Measurements from ENCODE around the gene FXYD7. TPM values are rescaled to one million over a fixed set of nuclear protein-coding genes. Genes with fewer than 3 reads are reported as not detected.
A peak's percentile ranks its signal among the peaks of the same experiment; 100 is the strongest.
"Not testable (repeated sequence)": the region's sequence is repeated elsewhere in the genome, so short reads cannot be mapped to it uniquely, and the experiment has no call there.

FXYD7 gene
- total RNA-seq, 4 donors from 2014 or later, result not detected

- intact Hi-C loops (cut with DNase I), result no loop called here
- WGBS, 2 donors, result 70 to 76% methylated on average over 2 of the region's 2 CpGs
- H3K4me1 ChIP-seq, result peaks cover 10 to 24% (median 19%) of the 10 kb centered on the region in 3 donors
- no peak overlapping the region for H3K27ac ChIP-seq
- no peak overlapping the region for H3K4me3 ChIP-seq
- no peak for DNase-seq
- H3K27me3 ChIP-seq, result peaks cover 0 to 30% (median 3%) of the 10 kb centered on the region in 4 donors
- no peaks in the 10 kb centered on the region for H3K9me3 ChIP-seq
- no peaks in the 10 kb centered on the region for H3K36me3 ChIP-seq
- TF ChIP-seq POLR2A (IDR thresholded peaks at IDR 0.05) (no peak), CTCF (IDR thresholded peaks at IDR 0.05) (no peak)
Observed at GRCh38 chr19:35150445-35150844, 7.4 kb downstream of the FXYD7 start.

- Histone ChIP-seq H3K4me3 (no peak overlapping the region), H3K27me3 (peaks cover 0 to 35% (median 3%) of the 10 kb centered on the region in 4 donors), H3K36me3 (no peaks in the 10 kb centered on the region), H3K4me1 (peaks cover 17 to 34% (median 26%) of the 10 kb centered on the region in 3 donors), H3K9me3 (no peaks in the 10 kb centered on the region), H3K27ac (no peak overlapping the region)
- intact Hi-C loops (cut with DNase I), result no loop called here
- DNase-seq, result no peak
- WGBS, 2 donors, result 84 to 85% methylated on average over 16 to 17 of the region's 20 CpGs
- TF ChIP-seq CTCF (IDR thresholded peaks at IDR 0.05) (peak in 1 of 6 experiments; percentile 4), POLR2A (IDR thresholded peaks at IDR 0.05) (no peak)
Observed at GRCh38 chr19:35151273-35152065, 8.4 kb downstream of the FXYD7 start.

- H3K27ac ChIP-seq; DNase-seq; intact Hi-C loops (cut with DNase I); H3K4me3 ChIP-seq; H3K9me3 ChIP-seq: not testable (repeated sequence)
- Histone ChIP-seq H3K36me3 (peaks cover 0 to 14% (median 0%) of the 10 kb centered on the region in 3 donors), H3K4me1 (peaks cover 17 to 37% (median 26%) of the 10 kb centered on the region in 3 donors), H3K27me3 (peaks cover 0 to 35% (median 3%) of the 10 kb centered on the region in 4 donors)
- WGBS, 2 donors, result 69 to 79% methylated on average over 8 to 10 of the region's 10 CpGs
Observed at GRCh38 chr19:35153129-35153522, 10.1 kb downstream of the FXYD7 start.

- Histone ChIP-seq H3K4me3 (peak overlapping the region; percentile 45 to 75 (median 69)), H3K36me3 (peaks cover 0 to 22% (median 0%) of the 10 kb centered on the region in 3 donors), H3K27ac (peak overlapping the region; percentile 78 to 90 (median 84)), H3K27me3 (peaks cover 0 to 35% (median 3%) of the 10 kb centered on the region in 4 donors), H3K9me3 (no peaks in the 10 kb centered on the region), H3K4me1 (peaks cover 17 to 37% (median 26%) of the 10 kb centered on the region in 3 donors)
- intact Hi-C loops (cut with DNase I), result no loop called here
- DNase-seq, result no peak
- WGBS, 2 donors, result 0 to 1% methylated on average over 11 to 17 of the region's 36 CpGs
- TF ChIP-seq POLR2A (IDR thresholded peaks at IDR 0.05), result peak in 1 of 4 donors; percentile 7
- peak; percentile 29 to 67 (median 58) for TF ChIP-seq CTCF (IDR thresholded peaks at IDR 0.05)
Observed at GRCh38 chr19:35153701-35154524, 10.9 kb downstream of the FXYD7 start.

- intact Hi-C loops (cut with DNase I), result no loop called here
- H3K9me3 ChIP-seq, result no peaks in the 10 kb centered on the region
- WGBS, 2 donors, result 0 to 1% methylated on average over 16 to 39 of the region's 49 CpGs
- H3K27me3 ChIP-seq, result peaks cover 0 to 35% (median 3%) of the 10 kb centered on the region in 4 donors
- no peak for DNase-seq
- peaks cover 0 to 31% (median 0%) of the 10 kb centered on the region in 3 donors for H3K36me3 ChIP-seq
- peaks cover 17 to 37% (median 26%) of the 10 kb centered on the region in 3 donors for H3K4me1 ChIP-seq
- H3K4me3 ChIP-seq, result peak within 1 kb of the TSS; percentile 45 to 75 (median 69)
- peak within 1 kb of the TSS; percentile 78 to 90 (median 84) for H3K27ac ChIP-seq
- TF ChIP-seq POLR2A (IDR thresholded peaks at IDR 0.05), result peak in 2 of 4 donors; percentile 16 to 69
- TF ChIP-seq CTCF (IDR thresholded peaks at IDR 0.05), result peak in 2 of 6 experiments; percentile 13 to 28
Observed at GRCh38 chr19:35154525-35155406, 11.7 kb downstream of the FXYD7 start, which contains the start of gene FXYD5. FXYD5 (plus strand) TSS chr19:35154735; CDS start chr19:35155551, 816 bp downstream.

Data from esophagus squamous epithelium (tissue), 5 donors.